ENCODE results near the gene AFDN.

GRCh38 chr6:167985911-167986595 is 159.3 kb downstream of the AFDN start:
- TF ChIP-seq GABPB1 (CRISPR knock-in tag; IDR thresholded peaks at IDR 0.05) (no peak), CTCF (IDR thresholded peaks at IDR 0.05) (no peak), E2F1 (CRISPR knock-in tag; IDR thresholded peaks at IDR 0.05) (no peak), HMGXB4 (CRISPR knock-in tag; IDR thresholded peaks at IDR 0.05) (no peak)
